Keratinocyte (primary cell): ENCODE data around the gene TMEM26. TPM values are rescaled to one million over a fixed set of nuclear protein-coding genes. Genes with fewer than 3 reads are reported as not detected.

Experiments
- DNase-seq: peaks from one replicate; pipeline ENCODE4 v3.0.0-alpha.2; 2011; ENCODE audit warnings: low read depth, missing footprints, low spot score
- FAIRE-seq: peaks from 2 replicates; lab custom pipeline; 2011; peaks lifted over from hg19 to GRCh38; lab: Jason Lieb, UNC
- H2AFZ ChIP-seq: 2 replicates; pipeline ENCODE4 v1.6.0; 2012; ENCODE audit warnings: low read length, control low read depth, inconsistent platforms; ENCODE audit not compliant: control insufficient read depth
- H3K27ac ChIP-seq: 2 replicates; pipeline ENCODE4 v1.5.1; 2011; ENCODE audit warnings: low read length; ENCODE audit not compliant: control insufficient read depth, insufficient read depth
- H3K27me3 ChIP-seq: 3 replicates; pipeline ENCODE4 v1.6.0; 2011; ENCODE audit warnings: low read length; ENCODE audit not compliant: control insufficient read depth, insufficient read depth; ENCODE audit errors: extremely low read depth
- H3K36me3 ChIP-seq, 2 experiments: 2 replicates in 1 of 2; 3 replicates in 1 of 2; pipeline ENCODE4 v1.5.1; 2011; ENCODE audit warnings: low read length in 2 of 2, mild to moderate bottlenecking in 1 of 2; ENCODE audit not compliant: control insufficient read depth in 2 of 2, insufficient read depth in 2 of 2; ENCODE audit errors: extremely low read depth in 1 of 2
- H3K4me1 ChIP-seq: 3 replicates; pipeline ENCODE4 v1.5.1; 2011; ENCODE audit warnings: low read length; ENCODE audit not compliant: control insufficient read depth, insufficient read depth; ENCODE audit errors: extremely low read depth
- H3K4me2 ChIP-seq: 3 replicates; pipeline ENCODE4 v1.6.0; 2011; ENCODE audit warnings: low read depth, low read length; ENCODE audit not compliant: control insufficient read depth, insufficient read depth; ENCODE audit errors: extremely low read depth
- H3K4me3 ChIP-seq, 3 experiments: fragments of 200-600 bp in 1 of 3; sonication (generic) in 1 of 3; 2 replicates in 2 of 3; 3 replicates in 1 of 3; pipeline ENCODE4 v1.5.1; 2011 to 2016; ENCODE audit warnings: low read length in 3 of 3, mild to moderate bottlenecking in 3 of 3, control low read depth in 2 of 3, inconsistent platforms in 1 of 3, low read depth in 1 of 3, mixed read lengths in 1 of 3, mixed run types in 1 of 3, moderate library complexity in 1 of 3; ENCODE audit not compliant: control insufficient read depth in 2 of 3, insufficient read depth in 2 of 3; ENCODE audit errors: extremely low read depth in 1 of 3
- H3K79me2 ChIP-seq: 2 replicates; pipeline ENCODE4 v1.6.0; 2012; ENCODE audit warnings: low read length; ENCODE audit not compliant: control insufficient read depth, insufficient read depth
- H3K9ac ChIP-seq: 3 replicates; pipeline ENCODE4 v1.6.0; 2011; ENCODE audit warnings: low read length; ENCODE audit not compliant: control insufficient read depth, insufficient read depth; ENCODE audit errors: extremely low read depth
- H3K9me1 ChIP-seq: 3 replicates; pipeline ENCODE4 v1.6.0; 2011; ENCODE audit warnings: low read length; ENCODE audit not compliant: control insufficient read depth, insufficient read depth; ENCODE audit errors: extremely low read depth
- H3K9me3 ChIP-seq: 2 replicates; pipeline ENCODE4 v1.5.1; 2012; ENCODE audit warnings: low read depth, low read length; ENCODE audit not compliant: control insufficient read depth
- H4K20me1 ChIP-seq: 3 replicates; pipeline ENCODE4 v1.6.0; 2011; ENCODE audit warnings: low read length; ENCODE audit not compliant: control insufficient read depth, insufficient read depth; ENCODE audit errors: extremely low read depth
- EZH2 ChIP-seq: IDR thresholded peaks from one replicate; pipeline ENCODE4 v1.6.1; 2012; ENCODE audit warnings: inconsistent platforms, mild to moderate bottlenecking, low read length, moderate library complexity
- dilution Hi-C: fragments of 300-500 bp; cut with MboI; formaldehyde crosslinking; loops from one replicate; pipeline ENCODE4 v1.7.0; 2020; ENCODE audit warnings: low sequenced_read_pairs; ENCODE audit not compliant: extremely low pct_ligation_motif_present
- polyA plus RNA-seq, 5 experiments: library from polyadenylated mRNA; depleted of rRNA in 3 of 5; stranded (reverse) in 3 of 5; stranded (forward) in 1 of 5; unstranded in 1 of 5; fragments of >200 nt; gene quantifications; 1 replicate in 1 of 5; 2 replicates in 3 of 5; 3 replicates in 1 of 5; pipeline versions ENCODE4 v1.2.1 to v1.2.3, GENCODE V29; 2011 to 2012; ENCODE audit warnings: missing spikeins in 2 of 5, low read depth in 1 of 5, low replicate concordance in 1 of 5
- TF ChIP-seq, protein P1 (sequence below), 3 experiments: IDR thresholded peaks in 1 of 3; conservative IDR thresholded peaks in 1 of 3; optimal IDR thresholded peaks in 1 of 3; 2 replicates in 2 of 3; 3 replicates in 1 of 3; pipeline versions ENCODE3 to v1.5.1; 2011; ENCODE audit warnings: low read length in 3 of 3, mild to moderate bottlenecking in 3 of 3, moderate library complexity in 2 of 3, control low read depth in 1 of 3, inconsistent platforms in 1 of 3; ENCODE audit not compliant: insufficient read depth in 2 of 3; ENCODE audit errors: extremely low read depth in 1 of 3

TMEM26 gene
- polyA plus RNA-seq, 1 donor (not counting 4 experiments of a cell fraction or from before 2014, with no cell fraction given): not detected

DNA sequence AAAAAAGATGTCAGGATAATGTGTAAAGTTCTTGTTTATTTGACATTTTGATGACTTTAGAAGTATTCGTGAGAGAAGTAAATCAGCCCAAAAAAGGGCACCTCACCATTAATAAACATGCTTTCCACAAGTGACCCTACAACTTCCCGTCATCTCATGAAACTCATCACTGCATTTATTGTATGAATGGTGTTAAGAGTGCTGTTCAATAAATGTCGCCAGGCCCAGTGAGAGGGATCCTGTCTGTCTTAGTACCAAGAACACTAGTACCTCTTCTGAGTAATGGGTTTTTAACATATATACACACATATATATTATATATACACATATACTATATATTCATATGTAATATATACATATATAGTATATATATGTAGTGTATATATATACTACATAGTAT, 61.9 kb downstream of the TMEM26 start:
- TF ChIP-seq, protein P1, sequence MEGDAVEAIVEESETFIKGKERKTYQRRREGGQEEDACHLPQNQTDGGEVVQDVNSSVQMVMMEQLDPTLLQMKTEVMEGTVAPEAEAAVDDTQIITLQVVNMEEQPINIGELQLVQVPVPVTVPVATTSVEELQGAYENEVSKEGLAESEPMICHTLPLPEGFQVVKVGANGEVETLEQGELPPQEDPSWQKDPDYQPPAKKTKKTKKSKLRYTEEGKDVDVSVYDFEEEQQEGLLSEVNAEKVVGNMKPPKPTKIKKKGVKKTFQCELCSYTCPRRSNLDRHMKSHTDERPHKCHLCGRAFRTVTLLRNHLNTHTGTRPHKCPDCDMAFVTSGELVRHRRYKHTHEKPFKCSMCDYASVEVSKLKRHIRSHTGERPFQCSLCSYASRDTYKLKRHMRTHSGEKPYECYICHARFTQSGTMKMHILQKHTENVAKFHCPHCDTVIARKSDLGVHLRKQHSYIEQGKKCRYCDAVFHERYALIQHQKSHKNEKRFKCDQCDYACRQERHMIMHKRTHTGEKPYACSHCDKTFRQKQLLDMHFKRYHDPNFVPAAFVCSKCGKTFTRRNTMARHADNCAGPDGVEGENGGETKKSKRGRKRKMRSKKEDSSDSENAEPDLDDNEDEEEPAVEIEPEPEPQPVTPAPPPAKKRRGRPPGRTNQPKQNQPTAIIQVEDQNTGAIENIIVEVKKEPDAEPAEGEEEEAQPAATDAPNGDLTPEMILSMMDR (optimal IDR thresholded peaks at IDR 0.05 in 1 of 3, IDR thresholded peaks at IDR 0.05 in 1 of 3, conservative IDR thresholded peaks at IDR 0.05 in 1 of 3; ENCODE audit: extremely low read depth in 1 of 3, insufficient read depth in 2 of 3, low read length in 3 of 3): no peak
- no peak for TF ChIP-seq EZH2
- FAIRE-seq (no peak), DNase-seq (no peak)
- H3K9me1 ChIP-seq: no peaks in the 10 kb centered on the region
- H3K9me3 ChIP-seq: no peaks in the 10 kb centered on the region
- H2AFZ ChIP-seq: no peak overlapping the region
- no peak overlapping the region for H3K9ac ChIP-seq
- H3K4me2 ChIP-seq: no peak overlapping the region
- H3K79me2 ChIP-seq: no peaks in the 10 kb centered on the region
- no peaks in the 10 kb centered on the region for H3K36me3 ChIP-seq
- H3K4me3 ChIP-seq: no peak overlapping the region
- H3K27me3 ChIP-seq: no peaks in the 10 kb centered on the region
- H4K20me1 ChIP-seq: no peaks in the 10 kb centered on the region
- no peak overlapping the region for H3K27ac ChIP-seq
- no peaks in the 10 kb centered on the region for H3K4me1 ChIP-seq
- dilution Hi-C loops: no loop called here

DNA sequence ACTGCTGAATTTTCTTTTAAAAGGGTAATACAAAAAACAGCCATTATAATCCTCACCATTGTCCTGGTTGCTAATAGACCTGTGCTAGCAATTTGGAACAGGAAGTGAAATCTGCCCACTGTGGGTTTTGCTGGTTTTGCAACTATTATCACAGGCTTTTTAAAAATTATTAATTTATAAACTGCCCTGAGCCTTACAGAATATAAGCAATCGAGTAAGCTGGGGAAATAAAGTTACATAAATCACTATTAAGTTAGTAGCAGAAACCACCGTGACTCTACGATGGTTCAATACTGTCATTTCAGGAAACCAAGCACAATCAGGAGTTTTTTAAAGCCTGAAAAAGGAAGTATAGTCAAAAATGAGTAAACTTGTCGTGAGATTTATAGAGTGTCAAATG, 62.3 kb downstream of the TMEM26 start:
- Histone ChIP-seq H3K36me3 (no peaks in the 10 kb centered on the region), H3K9ac (no peak overlapping the region), H3K27ac (no peak overlapping the region), H3K9me1 (no peaks in the 10 kb centered on the region), H3K4me1 (no peaks in the 10 kb centered on the region), H4K20me1 (no peaks in the 10 kb centered on the region), H3K4me2 (no peak overlapping the region), H3K4me3 (no peak overlapping the region), H3K79me2 (no peaks in the 10 kb centered on the region), H3K9me3 (no peaks in the 10 kb centered on the region), H3K27me3 (no peaks in the 10 kb centered on the region), H2AFZ (no peak overlapping the region)
- TF ChIP-seq EZH2: no peak
- TF ChIP-seq, protein P1 (optimal IDR thresholded peaks at IDR 0.05 in 1 of 3, IDR thresholded peaks at IDR 0.05 in 1 of 3, conservative IDR thresholded peaks at IDR 0.05 in 1 of 3; ENCODE audit: extremely low read depth in 1 of 3, insufficient read depth in 2 of 3, low read length in 3 of 3): no peak
- no peak for FAIRE-seq
- no peak for DNase-seq
- dilution Hi-C loops: no loop called here
